Stimulated activated CD8-positive, alpha-beta memory T cell treated with anti-CD3 and anti-CD28 coated beads, Interleukin-12 subunit alpha, Interleukin-12 subunit beta, amount 100 ng/mL, for 24 hours (primary cell): Measurements from ENCODE around the gene DST.
"Not testable (repeated sequence)": the region's sequence is repeated elsewhere in the genome, so short reads cannot be mapped to it uniquely, and the experiment has no call there.

ENCODE experiments used
- DNase-seq: peaks from one replicate; pipeline ENCODE4 v3.0.0-alpha.2; 2020; ENCODE audit errors: extremely low read depth

Gene DST

GRCh38 chr6:56663344-56663743 lies 20.7 kb upstream of the DST start:
- no peak for DNase-seq

DNA sequence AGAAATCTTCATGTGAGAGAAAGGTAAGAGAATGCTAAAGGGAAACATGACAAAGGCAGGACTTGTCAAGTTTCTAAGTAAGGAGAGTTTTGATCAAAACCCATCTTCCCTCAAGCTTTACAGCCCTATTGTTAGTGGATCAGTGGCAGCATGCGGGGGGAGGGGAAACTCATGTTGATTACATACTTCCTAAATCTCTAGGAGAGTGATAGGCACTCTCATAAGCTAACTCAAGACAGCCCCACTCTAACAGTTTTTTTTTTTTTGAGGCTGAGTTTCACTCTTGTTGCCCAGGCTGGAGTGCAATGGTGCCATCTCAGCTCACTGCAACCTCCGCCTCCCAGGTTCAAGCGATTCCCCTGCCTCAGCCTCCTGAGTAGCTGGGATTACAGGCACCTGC lies 18.6 kb upstream of the DST start:
- not testable (repeated sequence) for DNase-seq

DNA sequence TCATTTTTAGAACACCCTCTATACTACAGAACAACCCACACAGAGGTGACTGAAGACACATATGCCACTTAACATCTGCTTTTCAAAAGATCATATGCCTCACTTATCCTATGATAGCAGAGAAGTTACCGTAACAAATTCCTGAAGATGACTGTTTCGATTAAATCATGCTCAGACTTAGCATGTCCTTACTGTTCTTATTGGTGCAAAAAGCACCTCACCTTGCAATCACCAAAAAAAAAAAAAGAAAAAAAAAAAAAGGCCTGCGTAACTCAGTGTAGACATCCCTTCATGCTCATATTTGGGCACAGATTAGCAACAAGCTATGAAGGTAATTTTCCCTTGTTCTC lies 17.7 kb upstream of the DST start:
- no peak for DNase-seq

- no peak for DNase-seq
Observed at GRCh38 chr6:56659721-56660380, 17.2 kb upstream of the DST start.

- no peak for DNase-seq
Observed at GRCh38 chr6:56658326-56658725, 15.6 kb upstream of the DST start.

- no peak for DNase-seq
Observed at GRCh38 chr6:56657354-56657753, 14.7 kb upstream of the DST start.

DNA sequence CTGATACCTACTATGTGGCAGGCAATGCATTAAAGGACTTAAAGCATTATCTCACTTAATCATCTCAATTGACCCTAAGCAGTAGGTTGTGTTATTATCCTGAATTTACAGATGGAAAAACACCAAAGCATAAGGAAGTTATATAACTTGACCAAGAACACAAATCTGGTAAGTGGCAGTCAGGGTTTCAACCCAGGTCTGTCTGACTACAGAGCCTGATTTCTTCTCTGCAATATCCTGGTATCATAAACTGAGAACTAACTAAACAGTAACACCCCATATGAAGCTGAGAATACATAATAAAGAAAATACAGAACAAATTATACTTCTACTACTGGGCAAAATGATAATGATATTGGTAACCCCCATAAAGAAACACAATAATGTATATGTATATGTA lies 13.8 kb upstream of the DST start:
- no peak for DNase-seq

DNA sequence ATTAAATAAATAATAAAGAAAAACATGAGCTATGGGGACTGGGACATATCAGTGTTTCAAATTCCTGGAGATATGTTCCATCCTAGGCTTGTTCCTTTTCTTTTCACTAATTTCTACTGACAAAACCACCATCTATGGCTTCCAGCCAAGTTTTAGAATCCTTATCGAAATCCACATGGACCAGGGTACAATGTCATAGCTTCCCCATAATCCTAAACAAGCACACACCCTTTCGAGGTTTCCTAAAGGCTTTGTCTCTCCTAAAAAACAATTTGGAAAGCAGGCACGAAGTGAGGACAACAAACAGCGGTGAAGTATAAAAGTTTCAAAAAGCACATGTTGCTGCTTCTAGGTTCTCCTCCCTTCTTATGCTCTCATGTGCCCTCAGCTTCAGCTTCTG lies 13.3 kb upstream of the DST start:
- DNase-seq = no peak

DNA sequence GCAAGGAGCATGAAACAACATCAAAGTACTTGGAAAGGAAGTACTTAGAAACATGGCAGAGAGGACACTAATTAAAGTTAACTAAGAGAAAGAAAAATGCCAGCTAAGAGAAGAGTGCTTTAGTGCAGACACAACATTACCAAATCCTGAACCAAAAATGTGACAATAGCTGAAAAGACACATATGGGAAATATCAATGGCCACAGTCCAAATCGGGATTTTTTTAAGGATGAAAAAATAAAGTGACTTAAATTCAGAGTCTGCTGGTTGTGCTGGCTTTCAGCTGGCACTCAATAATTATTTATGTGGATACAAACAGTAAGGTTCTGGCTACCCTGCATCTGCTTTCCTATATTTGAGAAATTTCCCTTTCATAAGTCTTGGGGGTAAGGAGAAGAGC lies 12.6 kb upstream of the DST start:
- no peak for DNase-seq

DNA sequence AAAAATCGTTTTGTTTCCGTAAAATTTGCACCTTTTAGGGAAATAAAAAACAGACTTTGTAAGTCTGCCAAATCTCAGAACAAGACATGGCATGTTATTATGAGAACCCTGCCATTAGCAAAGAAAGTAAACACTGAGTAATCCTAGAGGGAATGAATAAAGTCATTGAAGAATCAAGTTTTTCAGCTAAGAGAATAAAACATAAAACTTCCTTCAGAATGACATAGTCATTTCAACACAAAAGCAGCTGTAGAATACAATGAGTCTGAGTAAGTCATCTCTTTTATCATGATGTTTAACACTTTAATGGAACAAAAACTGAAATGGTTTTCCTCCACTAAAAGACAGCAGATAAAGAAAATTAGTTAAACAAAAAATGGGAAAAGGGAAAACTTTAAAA lies 10.3 kb upstream of the DST start:
- DNase-seq = no peak

GRCh38 chr6:56652231-56652630 lies 9.5 kb upstream of the DST start:
- no peak for DNase-seq

DNA sequence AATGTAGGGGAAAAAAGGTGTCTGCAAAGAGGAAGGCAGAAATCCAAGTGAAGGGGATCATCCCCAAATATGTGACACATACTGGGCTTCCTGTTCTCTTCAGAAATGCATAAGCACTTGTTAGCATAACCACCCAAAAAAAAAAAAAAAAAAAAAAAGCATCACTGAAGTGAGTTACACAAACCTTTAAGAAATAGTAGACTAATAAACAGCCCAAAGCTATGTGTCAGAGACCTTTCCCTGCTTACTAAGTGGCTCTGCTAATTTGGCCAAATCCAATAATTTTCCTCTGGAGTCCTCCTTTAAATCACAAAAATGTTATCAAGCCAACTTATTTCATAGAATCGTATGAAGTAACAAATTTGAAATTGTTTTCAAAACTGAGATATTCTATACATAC lies 7.5 kb upstream of the DST start:
- DNase-seq = no peak

GRCh38 chr6:56649782-56650181 lies 7.1 kb upstream of the DST start:
- DNase-seq = no peak

- no peak for DNase-seq
Observed at GRCh38 chr6:56649053-56649769, 6.5 kb upstream of the DST start.

DNA sequence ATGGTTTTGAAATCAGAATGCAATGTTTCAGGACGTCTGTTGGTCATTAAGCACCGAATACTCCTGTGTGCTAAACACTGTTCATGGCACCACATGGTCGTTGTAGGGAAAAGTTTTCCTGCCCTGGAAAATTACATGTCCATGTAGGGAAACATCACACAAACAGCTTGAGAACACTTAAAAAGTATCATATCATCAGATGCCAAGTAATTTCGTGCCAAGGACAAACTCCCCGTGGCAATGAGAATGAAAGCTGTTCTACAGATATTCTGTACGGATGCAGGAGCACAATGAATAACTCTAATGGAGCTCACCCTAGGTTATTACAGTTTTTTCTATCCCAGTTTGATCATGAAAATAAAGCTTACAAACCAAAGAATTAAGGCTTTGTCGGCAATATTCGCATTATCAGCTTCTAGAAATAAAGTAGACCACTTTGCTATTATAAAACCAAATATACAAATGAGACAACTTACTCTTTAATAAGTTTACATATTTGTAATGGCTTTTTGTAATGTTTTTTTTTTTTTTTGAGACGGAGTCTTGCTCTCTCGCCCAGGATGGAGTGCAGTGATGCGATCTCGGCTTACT lies 4.6 kb upstream of the DST start:
- DNase-seq = no peak

GRCh38 chr6:56644366-56644765 lies 1.7 kb upstream of the DST start:
- DNase-seq = no peak

DNA sequence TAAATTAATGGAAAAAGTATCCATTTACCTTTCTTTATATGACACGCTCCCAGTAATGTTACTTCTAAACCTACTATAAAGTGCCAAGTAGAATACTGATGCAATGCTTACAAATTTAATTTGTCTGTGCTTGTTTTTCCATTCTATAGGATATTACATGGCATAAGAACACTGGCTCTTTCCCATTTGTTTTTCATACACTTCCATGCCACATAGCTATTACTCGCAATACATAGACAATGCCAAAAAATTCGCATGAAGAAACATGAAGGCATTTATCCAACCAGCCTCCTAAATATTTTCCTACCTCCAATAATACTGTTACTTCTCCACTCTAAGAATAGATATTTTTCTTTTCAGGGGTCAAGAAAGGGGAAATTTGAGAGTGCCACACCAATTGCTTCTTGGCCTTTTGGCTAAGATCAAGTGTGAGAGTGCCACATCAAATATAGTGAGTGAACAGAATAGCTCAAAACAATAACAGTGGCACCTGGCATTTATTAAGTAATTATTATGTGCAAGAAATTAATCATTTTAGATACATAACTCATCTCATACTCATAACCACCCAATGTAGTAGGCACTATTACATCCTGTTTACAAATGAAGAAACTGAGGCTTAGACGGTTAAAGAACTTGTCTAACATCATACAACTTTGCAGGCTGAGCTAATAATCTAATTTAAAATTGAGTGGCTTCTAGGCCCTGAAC lies 845 bp upstream of the DST start:
- DNase-seq = no peak

DNA sequence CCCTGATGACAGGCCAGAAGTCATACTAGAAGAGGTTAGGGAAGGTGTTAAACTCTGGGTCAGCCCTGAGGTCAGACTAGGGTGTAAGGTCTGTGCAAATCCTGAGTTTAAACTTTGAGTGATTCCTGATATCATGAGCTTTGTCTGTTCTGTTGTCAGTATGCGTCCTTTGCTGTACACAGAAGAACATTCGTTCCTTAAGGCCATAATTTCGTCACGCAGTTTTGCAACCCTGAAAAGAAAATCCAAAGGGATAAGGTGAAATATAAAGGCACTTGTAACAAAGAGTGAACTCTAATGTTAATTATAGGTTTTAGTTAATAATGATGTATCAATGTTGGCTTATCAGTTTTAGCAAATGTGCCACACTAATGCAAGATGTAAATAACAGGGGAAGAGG lies 2.3 kb downstream of the DST start:
- no peak for DNase-seq

DNA sequence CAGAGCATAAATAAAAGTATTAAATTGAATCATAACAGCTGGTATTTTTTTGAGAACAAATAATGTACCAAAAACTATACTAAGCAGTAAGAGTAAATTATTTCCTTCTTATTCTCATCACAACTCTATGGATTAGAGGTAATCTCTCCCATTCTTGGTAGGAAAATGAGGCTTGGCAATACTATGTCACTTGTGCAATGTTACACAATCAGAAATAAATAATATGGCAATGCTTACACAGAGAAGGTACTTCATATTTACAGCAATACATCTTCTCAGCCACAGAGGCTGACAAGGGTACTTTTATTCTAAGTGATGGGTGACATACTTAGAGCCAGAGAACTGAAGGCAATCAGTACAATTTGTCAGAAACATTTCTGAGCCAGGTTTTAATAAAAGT lies 3.9 kb downstream of the DST start:
- DNase-seq = no peak

- no peak for DNase-seq
Observed at GRCh38 chr6:56637640-56638039, 5.0 kb downstream of the DST start.

GRCh38 chr6:56628105-56628504 lies 14.6 kb downstream of the DST start:
- no peak for DNase-seq

DNA sequence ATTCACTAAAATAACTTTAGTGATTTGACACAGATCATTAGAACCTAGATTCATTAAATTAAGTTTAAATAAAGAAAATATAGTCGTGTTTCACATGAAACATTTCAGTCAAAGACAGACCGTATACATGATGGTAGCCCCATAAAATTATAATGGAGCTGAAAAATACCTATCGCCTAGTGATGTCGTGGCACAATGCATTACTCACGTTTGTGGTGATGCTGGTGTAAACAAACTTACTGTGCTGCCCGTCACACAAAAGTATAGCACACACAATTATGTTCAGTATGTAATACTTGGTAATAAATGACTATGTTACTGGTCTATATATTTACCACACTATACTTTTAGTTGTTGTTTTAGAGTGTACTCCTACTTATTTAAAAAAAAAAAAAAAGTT lies 17.3 kb downstream of the DST start:
- no peak for DNase-seq

- DNase-seq = no peak
Observed at GRCh38 chr6:56624728-56625069, 18.0 kb downstream of the DST start.
